Astrocyte (in vitro differentiated cells and primary cell): ENCODE measurements around the gene PUS10. TPM values are rescaled to one million over a fixed set of nuclear protein-coding genes. Genes with fewer than 3 reads are reported as not detected.

Experiments used
- DNase-seq: peaks from one replicate; pipeline ENCODE4 v3.0.0-alpha.2; 2010; ENCODE audit warnings: low read depth
- FAIRE-seq: peaks from 2 replicates; lab custom pipeline; 2011; peaks lifted over from hg19 to GRCh38; lab: Jason Lieb, UNC
- H2AFZ ChIP-seq: 2 replicates; pipeline ENCODE4 v1.6.0; 2012; ENCODE audit warnings: low read depth, low read length, inconsistent platforms
- H3K27ac ChIP-seq: 2 replicates; pipeline ENCODE4 v1.5.1; 2011; ENCODE audit warnings: low read depth, low read length, inconsistent platforms
- H3K27me3 ChIP-seq: 2 replicates; pipeline ENCODE4 v1.6.0; 2011; ENCODE audit warnings: low read length, inconsistent platforms; ENCODE audit not compliant: insufficient read depth
- H3K36me3 ChIP-seq: 2 replicates; pipeline ENCODE4 v1.5.1; 2011; ENCODE audit warnings: low read length, inconsistent platforms; ENCODE audit not compliant: insufficient read depth
- H3K4me1 ChIP-seq: 2 replicates; pipeline ENCODE4 v1.5.1; 2011; ENCODE audit warnings: low read length, inconsistent platforms; ENCODE audit not compliant: insufficient read depth
- H3K4me2 ChIP-seq: 2 replicates; pipeline ENCODE4 v1.6.0; 2012; ENCODE audit warnings: low read length, inconsistent platforms
- H3K4me3 ChIP-seq: 2 replicates; pipeline ENCODE4 v1.5.1; 2011; ENCODE audit warnings: low read depth, mild to moderate bottlenecking, low read length, inconsistent platforms; ENCODE audit not compliant: insufficient read depth
- H3K79me2 ChIP-seq: 2 replicates; pipeline ENCODE4 v1.6.0; 2012; ENCODE audit warnings: mild to moderate bottlenecking, low read length, inconsistent platforms; ENCODE audit not compliant: insufficient read depth
- H3K9ac ChIP-seq: 2 replicates; pipeline ENCODE4 v1.6.0; 2012; ENCODE audit warnings: mild to moderate bottlenecking, low read length, inconsistent platforms
- H3K9me3 ChIP-seq: 2 replicates; pipeline ENCODE4 v1.5.1; 2012; ENCODE audit warnings: low read depth, mild to moderate bottlenecking, low read length, inconsistent platforms; ENCODE audit not compliant: insufficient read depth
- H4K20me1 ChIP-seq: 2 replicates; pipeline ENCODE4 v1.6.0; 2012; ENCODE audit warnings: low read length, inconsistent platforms; ENCODE audit not compliant: insufficient read depth
- H3K27ac Mint-ChIP-seq: one replicate; pipeline ENCODE4 v1.8.0; 2021; ENCODE audit warnings: mild to moderate bottlenecking, mixed read lengths; ENCODE audit not compliant: unreplicated experiment
- H3K27me3 Mint-ChIP-seq: one replicate; pipeline ENCODE4 v1.8.0; 2021; ENCODE audit warnings: low read depth, mixed read lengths; ENCODE audit not compliant: unreplicated experiment
- H3K36me3 Mint-ChIP-seq: one replicate; pipeline ENCODE4 v1.8.0; 2021; ENCODE audit warnings: low read depth, mixed read lengths; ENCODE audit not compliant: unreplicated experiment
- H3K4me1 Mint-ChIP-seq: one replicate; pipeline ENCODE4 v1.8.0; 2021; ENCODE audit warnings: low read depth, mixed read lengths; ENCODE audit not compliant: unreplicated experiment
- H3K4me3 Mint-ChIP-seq: one replicate; pipeline ENCODE4 v1.8.0; 2021; ENCODE audit warnings: mild to moderate bottlenecking, moderate library complexity, mixed read lengths; ENCODE audit not compliant: unreplicated experiment
- H3K9me3 Mint-ChIP-seq: one replicate; pipeline ENCODE4 v1.8.0; 2021; ENCODE audit warnings: mild to moderate bottlenecking, mixed read lengths; ENCODE audit not compliant: unreplicated experiment
- EZH2 ChIP-seq: IDR thresholded peaks from 2 replicates; pipeline ENCODE4 v1.6.1; 2012; ENCODE audit warnings: mild to moderate bottlenecking, low read length, inconsistent platforms; ENCODE audit not compliant: insufficient read depth
- total RNA-seq: library from RNA; stranded (reverse); gene quantifications from 2 replicates; pipeline ENCODE4 v1.2.1, GENCODE V29; 2021
- TF ChIP-seq, protein P1 (sequence below): IDR thresholded peaks from 2 replicates; pipeline ENCODE4 v1.5.1; 2011; ENCODE audit warnings: low read depth, mild to moderate bottlenecking, inconsistent platforms, low read length, moderate library complexity; ENCODE audit not compliant: insufficient read depth

Gene PUS10
- total RNA-seq, 1 donor from 2014 or later: 7.7 TPM

- peaks cover 6% of the 10 kb centered on the region for H4K20me1 ChIP-seq
- H2AFZ ChIP-seq: peak overlapping the region; percentile 92
- peak; percentile 52 for DNase-seq
- peak overlapping the region; percentile 89 for H3K4me2 ChIP-seq
- H3K9ac ChIP-seq: peak overlapping the region; percentile 87
- Mint-ChIP-seq H3K36me3 (peaks cover 18% of the 10 kb centered on the region), H3K4me1 (peaks cover 7% of the 10 kb centered on the region), H3K4me3 (peak overlapping the region; percentile 99), H3K9me3 (peaks cover 9% of the 10 kb centered on the region), H3K27me3 (no peaks in the 10 kb centered on the region), H3K27ac (peak overlapping the region; percentile 99)
- no peaks in the 10 kb centered on the region for H3K27me3 ChIP-seq
- H3K36me3 ChIP-seq: no peaks in the 10 kb centered on the region
- H3K79me2 ChIP-seq: peaks cover 79% of the 10 kb centered on the region
- H3K4me3 ChIP-seq: peak overlapping the region; percentile 98
- H3K4me1 ChIP-seq: no peaks in the 10 kb centered on the region
- H3K27ac ChIP-seq: peak overlapping the region; percentile 88
- H3K9me3 ChIP-seq: peaks cover 3% of the 10 kb centered on the region
- TF ChIP-seq, protein P1, sequence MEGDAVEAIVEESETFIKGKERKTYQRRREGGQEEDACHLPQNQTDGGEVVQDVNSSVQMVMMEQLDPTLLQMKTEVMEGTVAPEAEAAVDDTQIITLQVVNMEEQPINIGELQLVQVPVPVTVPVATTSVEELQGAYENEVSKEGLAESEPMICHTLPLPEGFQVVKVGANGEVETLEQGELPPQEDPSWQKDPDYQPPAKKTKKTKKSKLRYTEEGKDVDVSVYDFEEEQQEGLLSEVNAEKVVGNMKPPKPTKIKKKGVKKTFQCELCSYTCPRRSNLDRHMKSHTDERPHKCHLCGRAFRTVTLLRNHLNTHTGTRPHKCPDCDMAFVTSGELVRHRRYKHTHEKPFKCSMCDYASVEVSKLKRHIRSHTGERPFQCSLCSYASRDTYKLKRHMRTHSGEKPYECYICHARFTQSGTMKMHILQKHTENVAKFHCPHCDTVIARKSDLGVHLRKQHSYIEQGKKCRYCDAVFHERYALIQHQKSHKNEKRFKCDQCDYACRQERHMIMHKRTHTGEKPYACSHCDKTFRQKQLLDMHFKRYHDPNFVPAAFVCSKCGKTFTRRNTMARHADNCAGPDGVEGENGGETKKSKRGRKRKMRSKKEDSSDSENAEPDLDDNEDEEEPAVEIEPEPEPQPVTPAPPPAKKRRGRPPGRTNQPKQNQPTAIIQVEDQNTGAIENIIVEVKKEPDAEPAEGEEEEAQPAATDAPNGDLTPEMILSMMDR: no peak
- no peak for TF ChIP-seq EZH2
- no peak for FAIRE-seq
Observed at GRCh38 chr2:61018318-61018755, 282 bp upstream of the PUS10 start.

GRCh38 chr2:61017003-61017555 lies 976 bp downstream of the PUS10 start:
- Histone ChIP-seq H3K79me2 (peaks cover 72% of the 10 kb centered on the region), H3K4me3 (peak overlapping the region; percentile 98), H3K27me3 (no peaks in the 10 kb centered on the region), H3K27ac (peak overlapping the region; percentile 88), H3K9ac (peak overlapping the region; percentile 87), H3K4me2 (peak overlapping the region; percentile 89), H3K36me3 (no peaks in the 10 kb centered on the region), H2AFZ (peak overlapping the region; percentile 92), H4K20me1 (peaks cover 6% of the 10 kb centered on the region), H3K9me3 (peaks cover under 1% of the 10 kb centered on the region), H3K4me1 (peaks cover under 1% of the 10 kb centered on the region)
- TF ChIP-seq, protein P1: no peak
- TF ChIP-seq EZH2: no peak
- FAIRE-seq (no peak), DNase-seq (peak; percentile 72)
- Mint-ChIP-seq H3K4me3 (peak overlapping the region; percentile 99), H3K36me3 (peaks cover 13% of the 10 kb centered on the region), H3K4me1 (peaks cover 14% of the 10 kb centered on the region), H3K9me3 (peaks cover 3% of the 10 kb centered on the region), H3K27me3 (no peaks in the 10 kb centered on the region), H3K27ac (peak overlapping the region; percentile 99)

DNA sequence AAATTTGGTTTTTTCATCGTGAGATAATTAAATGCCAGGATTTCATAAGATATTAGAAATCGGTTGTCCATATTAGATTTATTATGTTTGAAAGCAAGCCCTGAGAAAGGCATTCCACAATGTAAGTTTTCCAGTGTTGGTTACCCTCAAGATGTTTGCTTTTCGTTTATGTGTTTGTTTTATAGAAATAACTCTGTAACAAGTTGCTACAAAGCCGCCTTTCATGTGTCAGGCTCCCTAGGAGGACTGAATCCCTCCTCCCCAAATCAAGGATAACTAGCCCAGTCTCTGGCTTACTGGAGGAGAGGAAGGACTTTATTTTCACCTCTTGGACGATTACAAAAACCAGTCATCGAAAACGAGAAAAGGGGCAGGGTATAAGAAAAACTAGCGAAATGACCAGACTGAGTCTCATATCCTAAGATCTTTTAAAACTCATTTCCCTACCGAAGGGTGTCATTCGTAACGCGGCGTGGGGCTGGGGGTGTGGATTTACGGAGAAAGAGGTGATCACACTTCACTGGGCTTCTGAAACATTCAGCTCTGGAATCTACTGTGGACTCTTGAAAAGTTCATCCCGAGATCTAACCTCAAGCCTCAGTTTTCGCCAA lies 1.6 kb downstream of the PUS10 start:
- Mint-ChIP-seq H3K9me3 (no peaks in the 10 kb centered on the region), H3K4me3 (peak overlapping the region; percentile 99), H3K27ac (peak overlapping the region; percentile 99), H3K4me1 (peaks cover 19% of the 10 kb centered on the region), H3K27me3 (no peaks in the 10 kb centered on the region), H3K36me3 (peaks cover 8% of the 10 kb centered on the region)
- H3K27me3 ChIP-seq: no peaks in the 10 kb centered on the region
- TF ChIP-seq, protein P1: no peak
- no peak for TF ChIP-seq EZH2
- H4K20me1 ChIP-seq: peaks cover 6% of the 10 kb centered on the region
- peak overlapping the region; percentile 87 for H3K9ac ChIP-seq
- peak overlapping the region; percentile 89 for H3K4me2 ChIP-seq
- FAIRE-seq (no peak), DNase-seq (no peak)
- H3K4me1 ChIP-seq: peaks cover 6% of the 10 kb centered on the region
- peak overlapping the region; percentile 92 for H2AFZ ChIP-seq
- H3K36me3 ChIP-seq: no peaks in the 10 kb centered on the region
- H3K4me3 ChIP-seq: peak overlapping the region; percentile 98
- H3K9me3 ChIP-seq: no peaks in the 10 kb centered on the region
- H3K27ac ChIP-seq: peak overlapping the region; percentile 88
- peaks cover 67% of the 10 kb centered on the region for H3K79me2 ChIP-seq
